Natural killer cell treated with Interleukin-12 subunit alpha and Interleukin-12 subunit beta and Interleukin-15 and Interleukin-18, amount 100 ng/mL, for 72 hours (primary cell): Measurements from ENCODE around the gene FHOD1. TPM values are rescaled to one million over a fixed set of nuclear protein-coding genes. Genes with fewer than 3 reads are reported as not detected.

Experiments
- ATAC-seq, 2 donors: fragments of 150-1000 bp; cut with Tn5 transposase in 1 of 2; sonication (Bioruptor Pico), chemical (Tn5 transposase) in 1 of 2; 2 replicates each; pipeline ENCODE4 v1.10.0; 2021
- DNase-seq: peaks from one replicate; pipeline ENCODE4 v3.0.0; 2022; ENCODE audit warnings: low spot score
- H3K27ac Mint-ChIP-seq, 2 donors: 1 replicate in 1 of 2; 2 replicates in 1 of 2; pipeline ENCODE4 v1.8.0; 2022; ENCODE audit warnings: mixed read lengths in 2 of 2, mild to moderate bottlenecking in 1 of 2, moderate library complexity in 1 of 2
- H3K27me3 Mint-ChIP-seq, 2 donors: 1 replicate in 1 of 2; 2 replicates in 1 of 2; pipeline ENCODE4 v1.8.0; 2022; ENCODE audit warnings: mixed read lengths in 2 of 2
- H3K36me3 Mint-ChIP-seq: one replicate; pipeline ENCODE4 v1.8.0; 2022; ENCODE audit warnings: mixed read lengths
- H3K4me1 Mint-ChIP-seq, 2 donors: 1 replicate in 1 of 2; 2 replicates in 1 of 2; pipeline ENCODE4 v1.8.0; 2022; ENCODE audit warnings: low read depth in 2 of 2, mixed read lengths in 2 of 2, mild to moderate bottlenecking in 1 of 2
- H3K4me3 Mint-ChIP-seq: one replicate; pipeline ENCODE4 v1.8.0; 2022; ENCODE audit warnings: mixed read lengths
- H3K9me3 Mint-ChIP-seq: 2 replicates; pipeline ENCODE4 v1.8.0; 2022; ENCODE audit warnings: mixed read lengths
- total RNA-seq, 2 donors: library from RNA; stranded (reverse); gene quantifications; one replicate each; pipeline ENCODE4 v1.2.3, GENCODE V29; 2022

FHOD1 gene
- total RNA-seq, 2 donors from 2014 or later: 156 to 160 TPM

DNA sequence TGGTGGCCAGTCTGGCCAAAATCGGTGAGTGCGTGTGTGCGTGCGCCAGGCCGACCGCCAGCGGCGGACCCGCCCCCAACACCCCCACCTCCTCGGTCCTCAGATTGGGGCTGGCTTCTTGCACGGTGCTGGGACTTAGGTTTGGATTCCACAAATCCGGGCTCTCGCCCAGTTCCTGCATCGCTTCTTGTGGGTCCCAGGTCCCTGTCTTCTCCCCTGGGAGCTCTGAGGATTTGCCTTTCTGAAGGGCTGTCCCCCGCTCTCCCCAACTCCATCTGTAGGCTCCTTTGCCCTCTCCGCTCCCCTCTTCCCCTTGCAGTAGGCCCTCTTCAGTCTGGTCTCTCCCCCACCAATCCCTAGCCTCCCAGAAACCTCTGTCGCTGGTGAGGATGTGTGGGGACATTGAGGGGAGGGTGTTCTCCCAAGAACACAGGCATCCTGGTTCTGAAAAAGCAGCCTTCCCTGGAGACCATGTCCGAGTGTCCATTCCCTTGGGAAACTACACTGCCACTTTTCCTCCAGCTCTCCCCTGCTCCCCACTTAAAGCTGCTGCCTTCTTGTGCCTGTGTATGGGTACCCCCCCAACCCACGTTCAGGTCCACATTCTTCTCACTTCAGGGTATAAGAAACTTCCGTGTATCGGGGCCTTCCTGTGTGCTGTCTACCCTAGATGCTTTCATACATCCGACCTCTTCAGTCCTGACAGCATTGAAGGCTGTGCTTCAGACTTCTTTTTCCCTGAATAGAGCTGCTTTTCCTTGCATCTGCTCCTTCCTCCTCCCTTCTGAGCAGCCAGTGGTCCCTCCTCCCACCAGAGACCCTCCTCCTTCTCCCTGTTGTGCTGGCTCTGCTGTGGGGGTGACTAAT is 2.1 kb upstream of the FHOD1 start:
- Mint-ChIP-seq H3K36me3 (no peaks in the 10 kb centered on the region), H3K27ac (peak overlapping the region; percentile 45 to 96), H3K27me3 (peaks cover 14% of the 10 kb centered on the region in 2 donors), H3K4me1 (peaks cover 29% of the 10 kb centered on the region in 2 donors), H3K4me3 (peak overlapping the region; percentile 99), H3K9me3 (no peaks in the 10 kb centered on the region)
- ATAC-seq (no peak), DNase-seq (no peak)

DNA sequence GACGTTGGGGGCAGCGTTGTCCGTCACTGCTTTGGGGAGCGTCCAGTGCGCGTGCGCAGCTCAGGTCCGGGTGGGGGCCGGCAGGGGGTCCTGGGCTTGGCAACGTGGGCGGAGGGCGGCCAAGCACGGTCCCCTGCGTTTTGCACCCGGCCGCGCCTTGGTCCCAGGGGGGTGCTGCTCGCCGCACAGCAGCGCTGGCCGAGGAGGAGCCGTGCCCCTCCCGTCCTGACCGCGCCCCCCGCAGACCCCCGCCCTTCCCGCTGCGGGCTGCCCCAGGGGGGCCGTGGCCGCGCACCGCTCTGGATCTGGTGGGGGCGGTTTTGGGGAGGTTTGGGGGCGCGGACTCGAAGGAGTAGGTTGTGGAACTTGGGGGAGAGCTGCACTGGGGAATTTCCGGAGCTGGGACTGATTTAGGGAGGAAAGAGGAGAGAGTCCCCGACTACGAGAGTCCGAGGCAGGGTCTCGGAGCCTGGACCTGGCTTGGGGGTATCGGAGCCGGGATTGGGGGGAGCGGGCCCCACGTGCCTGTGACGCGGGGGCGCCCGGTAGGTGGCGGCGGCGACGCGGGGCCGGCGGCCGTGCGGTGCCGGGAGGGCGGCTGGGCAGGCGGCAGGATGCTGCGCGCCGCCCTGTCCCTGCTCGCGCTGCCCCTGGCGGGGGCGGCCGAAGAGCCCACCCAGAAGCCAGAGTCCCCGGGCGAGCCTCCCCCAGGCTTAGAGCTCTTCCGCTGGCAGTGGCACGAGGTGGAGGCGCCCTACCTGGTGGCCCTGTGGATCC is 1.3 kb upstream of the FHOD1 start, which contains the start of gene SLC9A5:
SLC9A5 (plus strand) TSS at position 579 of the 777 bp plus-strand sequence; CDS start at position 615, 36 bp downstream.
- no peaks in the 10 kb centered on the region for H3K36me3 Mint-ChIP-seq
- DNase-seq: no peak
- H3K4me1 Mint-ChIP-seq: peaks cover 36 to 37% of the 10 kb centered on the region in 2 donors
- H3K27ac Mint-ChIP-seq: peak within 1 kb of the TSS; percentile 95 to 96
- peak within 1 kb of the TSS; percentile 99 for H3K4me3 Mint-ChIP-seq
- H3K27me3 Mint-ChIP-seq: peaks cover 14% of the 10 kb centered on the region in 2 donors
- H3K9me3 Mint-ChIP-seq: no peaks in the 10 kb centered on the region
- ATAC-seq: no peak

DNA sequence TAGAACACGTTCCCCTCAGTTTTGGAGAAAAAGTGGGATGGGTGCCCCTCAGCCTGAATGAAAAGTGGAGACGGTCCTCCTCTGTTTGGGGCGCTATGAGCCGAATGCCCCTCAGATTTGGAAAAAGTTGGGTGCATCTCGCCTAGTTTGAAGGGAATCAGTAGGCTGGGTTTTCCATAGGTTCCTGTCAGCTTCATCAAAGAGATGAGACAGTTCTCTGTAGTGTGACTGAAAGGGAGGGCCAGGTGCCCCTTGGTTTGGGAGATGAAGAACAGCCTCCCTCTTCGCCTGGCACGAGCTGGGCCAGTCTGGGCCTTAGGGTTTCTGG is 756 bp upstream of the FHOD1 start:
- peak overlapping the region; percentile 95 to 96 for H3K27ac Mint-ChIP-seq
- H3K36me3 Mint-ChIP-seq: no peaks in the 10 kb centered on the region
- peak overlapping the region; percentile 99 for H3K4me3 Mint-ChIP-seq
- peaks cover 14% of the 10 kb centered on the region in 2 donors for H3K27me3 Mint-ChIP-seq
- no peaks in the 10 kb centered on the region for H3K9me3 Mint-ChIP-seq
- H3K4me1 Mint-ChIP-seq: peaks cover 40 to 41% of the 10 kb centered on the region in 2 donors
- DNase-seq (no peak), ATAC-seq (no peak)

DNA sequence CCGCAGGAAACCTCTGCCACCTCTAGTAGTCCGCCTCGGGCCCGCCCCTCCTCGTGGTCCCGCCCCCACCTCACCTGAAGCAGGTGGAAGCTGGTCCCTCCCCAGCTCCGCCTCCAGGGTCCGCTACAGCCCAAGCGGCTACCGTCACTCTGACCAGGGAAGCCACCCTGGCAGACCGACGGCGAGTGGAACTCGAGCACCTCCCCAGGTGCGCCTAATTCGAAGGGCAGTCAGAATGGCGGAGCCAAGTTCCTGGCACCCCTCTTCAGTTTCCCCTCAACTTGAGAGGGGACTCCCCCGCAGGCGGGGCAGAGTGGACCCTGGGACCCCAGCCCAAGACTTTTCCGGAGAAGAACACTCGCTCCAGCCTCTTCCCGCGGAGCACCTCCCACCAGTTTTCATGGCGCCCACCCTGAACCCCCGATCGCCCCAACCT is 507 bp downstream of the FHOD1 start:
- H3K9me3 Mint-ChIP-seq: no peaks in the 10 kb centered on the region
- H3K36me3 Mint-ChIP-seq: no peaks in the 10 kb centered on the region
- peaks cover 12 to 14% of the 10 kb centered on the region in 2 donors for H3K27me3 Mint-ChIP-seq
- H3K4me1 Mint-ChIP-seq: peaks cover 45 to 47% of the 10 kb centered on the region in 2 donors
- no peak for DNase-seq
- peak overlapping the region; percentile 95 to 96 for H3K27ac Mint-ChIP-seq
- H3K4me3 Mint-ChIP-seq: peak overlapping the region; percentile 99
- ATAC-seq: peak; percentile 0 to 8

DNA sequence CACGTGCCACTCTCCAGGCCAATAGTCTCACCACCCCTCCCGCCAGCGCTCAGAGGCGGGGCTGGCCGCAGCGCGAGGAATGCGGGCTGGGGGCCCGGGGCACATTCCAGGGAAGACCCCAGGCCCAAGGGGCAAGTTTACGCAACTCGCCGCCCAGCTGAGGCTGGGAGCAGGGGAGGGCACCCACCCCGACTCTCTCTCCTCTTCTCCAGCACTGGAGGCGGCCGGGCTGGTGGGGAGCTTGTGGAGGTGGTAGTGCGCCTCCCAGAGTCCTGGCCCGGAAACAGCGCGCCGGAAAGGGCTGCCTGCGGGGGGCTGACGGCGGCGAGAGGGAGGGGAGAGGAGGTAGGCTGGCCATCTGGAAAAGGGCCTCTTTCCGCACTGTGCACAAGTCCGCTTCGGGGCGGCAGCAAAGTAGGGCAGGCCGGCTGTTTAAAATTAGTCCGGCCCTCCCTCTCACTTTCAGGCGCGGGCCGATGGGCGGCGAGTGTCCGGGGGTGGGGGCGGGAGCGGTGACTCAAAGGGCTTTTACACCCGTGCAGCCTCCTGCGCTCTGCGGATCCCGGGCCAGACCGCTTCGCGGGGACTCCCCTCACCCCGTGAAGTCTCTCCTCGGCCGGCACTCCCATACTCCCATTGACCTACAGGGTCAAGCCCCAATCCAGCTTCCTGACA is 1.1 kb downstream of the FHOD1 start:
- ATAC-seq (peak; percentile 37 to 68), DNase-seq (peak; percentile 89)
- Mint-ChIP-seq H3K36me3 (no peaks in the 10 kb centered on the region), H3K4me3 (peak overlapping the region; percentile 99), H3K27ac (peak overlapping the region; percentile 95 to 96), H3K4me1 (peaks cover 50 to 52% of the 10 kb centered on the region in 2 donors), H3K27me3 (peaks cover 12 to 14% of the 10 kb centered on the region in 2 donors), H3K9me3 (no peaks in the 10 kb centered on the region)

DNA sequence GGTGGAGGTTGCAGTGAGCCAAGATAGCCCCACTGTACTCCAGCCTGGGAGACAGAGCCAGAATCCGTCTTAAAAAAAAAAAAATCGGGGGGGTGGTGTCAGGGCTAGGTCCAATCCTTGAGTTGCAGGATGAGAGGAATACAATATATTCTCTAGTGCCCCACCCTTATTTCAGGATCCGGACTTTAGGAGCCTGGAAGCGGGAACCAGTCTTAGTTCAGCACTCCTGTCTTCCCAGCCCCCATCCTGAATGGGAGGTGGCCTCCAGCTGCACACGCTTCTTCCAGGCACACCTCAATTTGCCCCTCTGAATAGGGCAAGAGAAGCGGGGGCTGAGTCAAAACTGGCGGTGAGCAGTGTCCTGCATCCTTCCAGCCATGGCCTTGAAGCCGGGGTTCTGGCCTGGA is 1.6 kb downstream of the FHOD1 start:
- H3K27ac Mint-ChIP-seq: peak overlapping the region; percentile 95 to 99
- DNase-seq: no peak
- H3K27me3 Mint-ChIP-seq: peaks cover 12 to 14% of the 10 kb centered on the region in 2 donors
- no peak for ATAC-seq
- H3K4me3 Mint-ChIP-seq: peak overlapping the region; percentile 99
- H3K9me3 Mint-ChIP-seq: no peaks in the 10 kb centered on the region
- peaks cover 51 to 53% of the 10 kb centered on the region in 2 donors for H3K4me1 Mint-ChIP-seq
- H3K36me3 Mint-ChIP-seq: no peaks in the 10 kb centered on the region

DNA sequence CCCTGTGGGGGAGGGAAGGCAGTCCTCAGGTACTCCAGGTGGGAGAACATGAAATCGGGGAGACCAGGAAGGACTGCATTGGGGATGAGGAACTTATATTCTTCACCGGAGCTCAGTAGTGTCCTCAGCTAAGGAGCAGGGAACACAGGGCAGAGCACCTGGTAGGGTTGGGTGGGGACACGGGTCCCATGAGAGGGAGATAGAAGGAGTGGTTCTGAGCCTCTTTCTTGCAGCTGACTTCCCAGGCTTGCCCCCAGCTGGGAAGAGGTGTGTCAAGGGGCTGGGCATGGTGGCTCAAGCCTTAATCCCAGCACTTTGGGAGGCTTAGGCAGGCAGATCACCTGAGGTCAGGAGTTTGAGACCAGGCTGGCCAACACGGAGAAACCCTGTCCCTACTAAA is 2.1 kb downstream of the FHOD1 start:
- Mint-ChIP-seq H3K27me3 (peaks cover 9 to 10% of the 10 kb centered on the region in 2 donors), H3K27ac (peak overlapping the region; percentile 95 to 99), H3K4me3 (peak overlapping the region; percentile 99), H3K9me3 (no peaks in the 10 kb centered on the region), H3K36me3 (no peaks in the 10 kb centered on the region), H3K4me1 (peaks cover 51 to 53% of the 10 kb centered on the region in 2 donors)
- DNase-seq (no peak), ATAC-seq (no peak)

DNA sequence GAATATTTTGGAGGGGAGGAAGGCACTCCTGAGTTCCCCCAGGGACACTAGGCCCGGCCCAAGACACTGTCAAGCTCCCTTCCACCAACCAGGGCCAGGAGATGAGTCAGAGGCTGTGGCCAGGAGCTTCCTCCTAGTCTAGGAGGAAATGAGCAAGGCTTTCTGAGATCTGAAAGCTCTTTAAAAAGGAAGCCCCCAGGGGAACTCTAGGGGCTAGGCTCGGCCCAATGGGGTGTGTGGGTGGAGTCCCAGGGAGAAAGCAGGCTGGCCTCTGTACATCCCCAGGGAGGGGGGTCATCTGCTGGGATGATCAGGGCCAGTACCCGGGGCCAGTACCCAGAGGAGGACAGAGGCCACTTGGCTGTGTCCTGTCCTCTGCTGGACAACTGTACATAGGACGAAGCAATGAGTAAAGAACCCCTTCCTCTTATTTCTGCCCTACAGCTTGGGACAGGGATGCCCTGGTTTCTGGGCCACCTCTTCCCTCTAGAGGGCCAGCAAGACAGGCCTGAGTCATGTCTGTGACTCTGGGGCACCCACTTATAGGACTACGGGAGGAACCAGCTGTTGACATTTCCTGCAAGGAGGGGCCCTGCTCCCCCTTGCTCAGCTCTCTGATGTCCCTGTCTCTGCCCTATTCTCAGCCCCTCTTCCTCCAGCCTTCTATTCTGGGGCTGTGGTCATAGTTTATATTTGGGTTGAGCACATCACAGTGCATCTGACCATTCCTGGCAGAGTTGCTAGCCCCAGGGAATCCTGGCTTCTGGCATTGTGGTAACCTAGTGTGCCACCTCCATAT is 2.7 kb downstream of the FHOD1 start:
- peak; percentile 77 to 79 for ATAC-seq
- H3K4me3 Mint-ChIP-seq: peak overlapping the region; percentile 99
- peaks cover 52% of the 10 kb centered on the region in 2 donors for H3K4me1 Mint-ChIP-seq

DNA sequence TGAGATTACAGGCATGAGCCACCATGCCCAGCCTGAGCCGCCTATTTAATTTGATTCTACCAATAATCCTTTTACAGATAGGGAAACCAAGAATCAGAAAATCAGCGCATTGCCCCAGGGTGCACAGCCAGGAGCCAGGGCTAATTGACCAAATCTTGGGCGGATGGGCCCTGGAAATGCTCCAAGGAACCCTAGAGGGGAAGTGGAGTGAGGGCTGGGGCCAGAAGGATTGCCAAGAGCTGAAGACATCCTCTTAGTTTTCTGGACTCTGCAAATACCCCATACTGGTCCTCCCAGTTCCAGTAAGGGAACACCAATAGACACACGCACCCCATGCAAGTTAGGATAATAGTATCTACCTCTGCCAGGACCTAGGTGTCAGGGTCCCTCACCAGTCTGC is 3.8 kb downstream of the FHOD1 start:
- DNase-seq: no peak

More for the DNA sequence above, 2.7 kb downstream of the FHOD1 start:
- peak; percentile 94 for DNase-seq
- Mint-ChIP-seq H3K27ac (peak overlapping the region; percentile 95 to 99), H3K27me3 (peaks cover 3 to 4% of the 10 kb centered on the region in 2 donors), H3K9me3 (no peaks in the 10 kb centered on the region), H3K36me3 (no peaks in the 10 kb centered on the region)

DNA sequence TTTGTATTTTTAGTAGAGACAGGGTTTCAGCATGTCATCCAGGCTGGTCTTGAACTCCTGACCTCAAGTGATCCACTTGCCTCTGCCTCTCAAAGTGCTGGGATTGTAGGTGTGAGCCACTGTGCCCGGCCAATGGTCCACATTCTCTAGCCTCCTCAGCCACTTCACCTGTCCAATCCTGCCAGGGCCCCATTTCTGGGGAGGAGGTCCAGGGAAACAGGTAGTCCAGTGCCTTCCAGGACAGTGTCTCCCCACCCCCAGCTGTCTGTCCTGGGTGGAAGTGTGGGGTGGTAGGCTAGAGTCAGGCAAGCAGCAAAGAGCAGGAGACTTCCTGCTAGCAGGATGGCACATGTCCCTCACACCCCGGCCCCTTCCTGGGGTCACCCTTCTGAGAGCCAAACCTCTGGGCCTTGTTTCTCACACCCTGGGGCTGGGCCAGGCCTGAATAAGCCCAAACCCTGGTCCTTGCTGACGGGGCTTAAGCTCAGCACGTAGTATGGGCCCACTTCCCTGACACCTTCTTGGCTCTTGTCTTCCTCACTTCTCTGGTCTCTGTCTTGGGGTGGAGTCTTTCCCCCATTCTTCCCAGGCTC is 5.0 kb downstream of the FHOD1 start:
- H3K36me3 Mint-ChIP-seq: no peaks in the 10 kb centered on the region
- H3K4me3 Mint-ChIP-seq: peak overlapping the region; percentile 69
- H3K27me3 Mint-ChIP-seq: no peaks in the 10 kb centered on the region
- H3K4me1 Mint-ChIP-seq: peaks cover 39 to 45% of the 10 kb centered on the region in 2 donors
- DNase-seq (no peak), ATAC-seq (no peak)
- H3K9me3 Mint-ChIP-seq: no peaks in the 10 kb centered on the region
- H3K27ac Mint-ChIP-seq: peak overlapping the region; percentile 95 to 99

More for the DNA sequence above, 3.8 kb downstream of the FHOD1 start:
- H3K27me3 Mint-ChIP-seq: no peaks in the 10 kb centered on the region
- H3K27ac Mint-ChIP-seq: peak overlapping the region; percentile 95 to 99
- H3K4me1 Mint-ChIP-seq: peaks cover 50 to 51% of the 10 kb centered on the region in 2 donors
- H3K36me3 Mint-ChIP-seq: no peaks in the 10 kb centered on the region
- ATAC-seq: no peak
- peak overlapping the region; percentile 99 for H3K4me3 Mint-ChIP-seq
- H3K9me3 Mint-ChIP-seq: no peaks in the 10 kb centered on the region

DNA sequence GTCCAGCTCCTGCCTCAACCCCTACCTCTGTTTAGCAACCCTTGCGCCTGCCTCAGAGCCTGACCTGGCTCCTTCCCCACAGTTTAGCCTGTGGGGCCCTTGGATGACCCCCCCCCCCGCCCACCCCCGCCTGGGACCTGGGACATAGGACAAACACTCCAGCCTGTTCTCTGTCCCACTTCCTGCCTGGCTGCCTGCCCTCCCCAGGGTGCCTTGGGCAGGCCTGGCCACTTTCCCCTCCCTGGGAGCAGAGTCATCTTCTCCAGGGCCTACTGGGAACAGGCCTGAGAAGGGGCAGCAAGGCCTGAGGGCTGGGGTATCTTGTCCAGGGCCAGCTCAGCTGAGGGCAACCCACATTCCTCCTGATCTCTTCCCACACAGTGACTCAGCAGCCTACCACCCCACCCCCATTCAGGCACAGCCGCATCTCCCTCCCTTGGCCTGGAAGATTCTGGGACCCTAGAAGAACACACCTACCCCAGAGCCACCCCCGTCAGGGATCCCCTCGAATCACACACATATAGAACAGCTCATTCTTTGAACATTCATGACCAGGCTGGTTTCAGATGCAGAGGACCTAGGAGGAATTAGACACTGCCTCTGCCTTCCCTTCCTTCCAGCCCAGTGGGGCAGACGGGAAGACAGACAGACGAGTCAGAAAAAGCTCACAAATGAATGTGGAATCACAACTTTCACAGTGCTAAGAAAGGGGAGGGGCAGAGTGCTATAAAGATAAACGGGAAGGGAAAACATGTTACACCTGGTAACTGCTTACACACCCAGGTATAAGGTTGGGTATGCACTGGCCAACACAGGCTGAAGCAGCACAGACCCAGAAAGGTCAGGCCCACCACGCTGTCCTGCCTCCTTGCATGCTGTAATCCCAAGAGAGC is 6.0 kb downstream of the FHOD1 start:
- Mint-ChIP-seq H3K36me3 (peaks cover 2% of the 10 kb centered on the region), H3K4me1 (peaks cover 41 to 48% of the 10 kb centered on the region in 2 donors), H3K9me3 (no peaks in the 10 kb centered on the region), H3K4me3 (peak overlapping the region; percentile 28), H3K27ac (peak overlapping the region; percentile 88 to 95), H3K27me3 (no peaks in the 10 kb centered on the region)
- DNase-seq (no peak), ATAC-seq (no peak)

DNA sequence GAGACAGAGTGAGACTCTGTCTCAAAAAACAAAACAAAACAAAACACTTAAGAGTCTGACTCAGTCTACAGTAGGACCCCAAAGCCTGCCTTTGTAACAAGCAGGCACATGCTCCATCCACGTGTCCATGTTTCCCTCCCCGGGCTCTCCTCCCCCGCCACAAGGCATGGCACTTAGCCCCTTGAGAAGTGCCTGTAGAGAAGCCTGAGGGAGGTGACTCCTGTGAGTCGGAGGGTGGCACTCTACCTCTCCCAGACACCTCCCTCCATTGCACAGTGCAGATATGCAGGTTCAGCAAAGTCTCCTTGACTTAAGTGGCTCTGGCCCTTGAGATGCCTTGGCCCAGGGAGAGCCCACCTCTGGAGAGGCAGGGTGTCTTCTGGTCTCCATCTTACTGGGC is 6.8 kb downstream of the FHOD1 start:
- Mint-ChIP-seq H3K27ac (peak overlapping the region in 1 of 2 donors; percentile 53), H3K27me3 (no peaks in the 10 kb centered on the region), H3K9me3 (no peaks in the 10 kb centered on the region), H3K36me3 (peaks cover 6% of the 10 kb centered on the region), H3K4me1 (peaks cover 46 to 51% of the 10 kb centered on the region in 2 donors), H3K4me3 (no peak overlapping the region)
- DNase-seq: no peak
- ATAC-seq: no peak
